GM13976 (cell line): Measurements from ENCODE around the gene ADCK2.
"Not testable (repeated sequence)": the region's sequence is repeated elsewhere in the genome, so short reads cannot be mapped to it uniquely, and the experiment has no call there.

Experiments used
- DNase-seq: peaks from one replicate; pipeline ENCODE4 v3.0.0; 2012; ENCODE audit warnings: low spot score
- in situ Hi-C: fragments of 300-500 bp; cut with MboI; formaldehyde crosslinking; loops from one replicate; pipeline ENCODE4 v1.12.0; 2022; ENCODE audit warnings: low sequenced_read_pairs, mixed read lengths, inconsistent platforms; ENCODE audit not compliant: unreplicated experiment
- TF ChIP-seq, protein P1 (sequence below): IDR thresholded peaks from 2 replicates; pipeline ENCODE4 v1.5.1; 2012; ENCODE audit warnings: borderline replicate concordance, mild to moderate bottlenecking; ENCODE audit not compliant: insufficient read depth; ENCODE audit errors: extremely low read depth, missing control alignments, control extremely low read depth

ADCK2 gene

DNA sequence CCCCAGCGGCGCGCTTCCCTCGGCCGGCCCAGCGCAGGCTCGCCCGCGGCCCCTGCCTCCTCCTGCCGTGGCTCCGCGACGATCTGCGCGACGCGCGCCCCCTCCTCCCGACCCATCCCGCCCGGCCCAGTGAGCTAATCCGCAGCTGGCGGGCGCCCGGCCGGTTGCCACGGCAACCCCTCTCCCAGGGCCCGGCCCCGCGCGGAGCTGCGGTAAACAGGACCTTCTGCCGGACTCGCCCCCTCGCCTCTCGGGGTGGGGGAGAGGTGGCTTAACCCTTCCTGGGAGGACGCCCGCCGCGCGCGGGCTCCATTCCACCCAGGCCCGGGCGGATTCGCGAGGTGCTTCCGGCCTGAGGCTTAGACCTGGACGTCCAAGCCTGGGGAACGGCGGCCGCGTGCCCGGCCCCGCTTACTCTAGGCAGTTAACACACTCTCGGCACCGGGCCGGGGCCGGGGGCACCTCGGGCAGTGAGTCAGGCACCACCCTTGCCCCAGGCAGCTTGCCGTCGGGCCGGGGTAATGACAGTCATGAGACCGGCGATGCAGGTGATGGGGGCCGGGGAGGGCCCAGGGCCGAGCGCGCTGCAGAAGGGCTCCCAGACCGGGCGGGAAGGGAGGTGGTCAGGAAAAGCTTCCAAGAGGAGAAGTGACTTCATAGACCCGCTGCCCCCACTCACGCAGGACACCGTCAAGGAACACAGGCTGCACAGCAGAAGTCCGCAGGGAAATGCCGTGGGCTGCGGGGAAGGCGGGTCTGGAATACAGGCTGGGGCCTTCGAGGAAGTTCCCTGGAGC, 31.8 kb upstream of the ADCK2 start, which contains the start of gene DENND2A:
Gene DENND2A, minus strand, starts transcription at position 87 of the 797 bp plus-strand sequence. CDS start 38,416 bp downstream, outside the sequence.
- in situ Hi-C loops: no loop called here
- peak; percentile 55 for DNase-seq
- TF ChIP-seq, protein P1, sequence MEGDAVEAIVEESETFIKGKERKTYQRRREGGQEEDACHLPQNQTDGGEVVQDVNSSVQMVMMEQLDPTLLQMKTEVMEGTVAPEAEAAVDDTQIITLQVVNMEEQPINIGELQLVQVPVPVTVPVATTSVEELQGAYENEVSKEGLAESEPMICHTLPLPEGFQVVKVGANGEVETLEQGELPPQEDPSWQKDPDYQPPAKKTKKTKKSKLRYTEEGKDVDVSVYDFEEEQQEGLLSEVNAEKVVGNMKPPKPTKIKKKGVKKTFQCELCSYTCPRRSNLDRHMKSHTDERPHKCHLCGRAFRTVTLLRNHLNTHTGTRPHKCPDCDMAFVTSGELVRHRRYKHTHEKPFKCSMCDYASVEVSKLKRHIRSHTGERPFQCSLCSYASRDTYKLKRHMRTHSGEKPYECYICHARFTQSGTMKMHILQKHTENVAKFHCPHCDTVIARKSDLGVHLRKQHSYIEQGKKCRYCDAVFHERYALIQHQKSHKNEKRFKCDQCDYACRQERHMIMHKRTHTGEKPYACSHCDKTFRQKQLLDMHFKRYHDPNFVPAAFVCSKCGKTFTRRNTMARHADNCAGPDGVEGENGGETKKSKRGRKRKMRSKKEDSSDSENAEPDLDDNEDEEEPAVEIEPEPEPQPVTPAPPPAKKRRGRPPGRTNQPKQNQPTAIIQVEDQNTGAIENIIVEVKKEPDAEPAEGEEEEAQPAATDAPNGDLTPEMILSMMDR: no peak

GRCh38 chr7:140641524-140642195, 31.1 kb upstream of the ADCK2 start:
- in situ Hi-C loops: no loop called here
- TF ChIP-seq, protein P1: no peak
- DNase-seq: no peak

DNA sequence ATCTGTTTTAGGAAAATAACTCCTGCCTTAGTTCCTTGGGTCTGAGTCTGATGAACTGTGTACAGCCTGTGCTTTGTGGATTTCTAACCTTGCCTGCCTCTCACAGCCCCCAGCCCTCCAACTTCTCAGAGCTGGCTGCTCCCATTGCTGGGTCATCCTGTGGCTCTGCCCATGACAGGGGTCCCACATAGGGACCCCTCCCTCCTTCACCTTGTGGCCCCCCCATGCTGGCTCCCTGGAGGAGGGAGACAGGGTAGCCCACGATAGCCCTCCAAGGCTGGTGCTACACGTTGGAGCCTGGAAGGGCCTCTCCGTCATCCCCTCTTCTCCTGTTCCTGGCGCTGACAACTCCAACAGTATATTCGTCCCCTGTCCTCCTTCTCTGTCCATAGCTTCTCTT, 29.3 kb upstream of the ADCK2 start:
- in situ Hi-C loops: no loop called here
- no peak for DNase-seq
- TF ChIP-seq, protein P1: no peak

- in situ Hi-C loops, DNase-seq: not testable (repeated sequence)
These were observed 28.0 kb upstream of the ADCK2 start for GRCh38 chr7:140644761-140645160.

DNA sequence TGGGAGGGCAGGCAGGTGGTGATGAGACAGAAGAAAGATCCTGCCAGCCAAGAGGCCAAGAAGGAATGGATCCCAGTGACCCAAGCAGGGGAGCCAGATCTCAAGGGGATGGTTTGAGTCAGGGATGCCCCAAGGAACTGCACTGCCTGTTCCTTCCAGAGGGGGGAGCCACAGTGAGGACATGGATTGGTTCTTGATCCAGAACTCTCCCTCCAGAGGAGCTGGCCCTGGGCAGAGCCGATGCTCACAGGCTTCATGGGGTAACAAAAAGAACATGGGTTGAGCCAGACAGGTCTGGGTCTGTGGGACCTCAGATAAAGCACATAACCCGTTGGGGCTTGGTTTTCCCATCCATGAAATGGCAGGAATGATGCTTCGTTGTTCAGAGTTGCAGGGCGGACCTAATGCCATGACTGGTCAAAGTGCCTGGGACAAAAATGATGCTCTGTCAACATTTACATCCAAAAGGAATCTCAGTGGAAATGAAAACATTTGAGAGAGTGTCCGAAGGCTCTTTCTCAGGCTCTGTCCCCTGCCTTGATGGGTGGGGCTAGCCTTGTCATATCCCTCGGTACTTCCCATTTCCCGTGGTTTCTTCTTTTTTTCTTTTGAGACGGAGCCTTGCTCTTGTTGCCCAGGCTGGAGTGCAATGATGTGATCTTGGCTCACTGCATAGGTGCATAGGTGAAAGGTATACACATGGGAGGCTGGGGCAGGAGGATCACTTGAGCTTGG, 27.4 kb upstream of the ADCK2 start:
- in situ Hi-C loops: no loop called here
- DNase-seq: no peak
- TF ChIP-seq, protein P1: peak; percentile 6

DNA sequence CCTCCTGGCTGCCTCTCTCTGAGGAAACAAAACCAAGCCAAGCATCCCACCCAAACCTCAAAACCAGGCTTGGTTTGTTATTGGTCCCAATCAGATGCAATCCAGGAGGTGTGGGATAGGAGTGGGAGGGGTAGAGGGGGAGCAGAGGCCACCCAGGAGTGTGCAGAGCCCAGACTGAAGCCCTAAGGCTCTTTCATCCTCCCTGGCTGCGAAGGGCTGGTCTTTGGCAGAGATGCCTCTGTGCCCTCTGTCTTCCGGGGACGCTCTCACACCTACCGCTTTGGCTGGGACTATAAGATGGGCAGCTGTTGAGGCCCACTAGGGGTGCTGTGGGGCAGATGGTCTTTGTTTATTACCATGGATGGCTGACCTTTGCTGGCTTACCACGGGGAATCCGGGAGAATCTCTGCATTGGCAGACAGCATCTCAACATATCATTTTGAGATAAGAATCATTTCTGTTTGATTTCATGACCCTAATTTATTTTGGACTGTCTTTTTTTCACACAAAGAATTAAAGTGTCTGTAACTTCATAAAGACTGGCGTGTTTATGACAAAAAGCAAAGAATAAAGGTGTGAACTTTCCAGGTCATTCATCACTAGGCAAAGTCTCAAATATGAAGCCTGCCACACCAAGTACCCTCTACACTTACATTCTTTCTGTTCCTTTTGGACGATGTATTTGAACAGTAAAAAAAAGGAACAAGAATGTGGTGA, 25.7 kb upstream of the ADCK2 start:
- in situ Hi-C loops: no loop called here
- TF ChIP-seq, protein P1: peak; percentile 32
- peak; percentile 64 for DNase-seq
